ENCODE data around the gene TMEM143.

TMEM143 gene

GRCh38 chr19:48353677-48354076 lies 10.1 kb downstream of the TMEM143 start:
- DNase-seq = no peak

- peak; percentile 49 for DNase-seq
These were observed 12.4 kb downstream of the TMEM143 start for GRCh38 chr19:48351341-48351752.

GRCh38 chr19:48350856-48351255 lies 12.9 kb downstream of the TMEM143 start:
- no peak for DNase-seq

- no peak for DNase-seq
These were observed 15.0 kb downstream of the TMEM143 start for GRCh38 chr19:48348737-48349136.

- DNase-seq = no peak
These were observed 15.7 kb downstream of the TMEM143 start for GRCh38 chr19:48348045-48348444.

- DNase-seq = no peak
These were observed 17.5 kb downstream of the TMEM143 start for GRCh38 chr19:48346191-48346590.

- DNase-seq = no peak
These were observed 18.8 kb downstream of the TMEM143 start for GRCh38 chr19:48344892-48345291.

- DNase-seq = no peak
These were observed 20.7 kb downstream of the TMEM143 start for GRCh38 chr19:48342841-48343540.

- DNase-seq = no peak
These were observed 21.4 kb downstream of the TMEM143 start for GRCh38 chr19:48342414-48342738.

- no peak for DNase-seq
These were observed 22.0 kb downstream of the TMEM143 start for GRCh38 chr19:48341515-48342413.

GRCh38 chr19:48340995-48341394 lies 22.7 kb downstream of the TMEM143 start:
- no peak for DNase-seq

GRCh38 chr19:48338802-48339503 lies 24.8 kb downstream of the TMEM143 start:
- DNase-seq = no peak

GRCh38 chr19:48338253-48338755 lies 25.4 kb downstream of the TMEM143 start:
- DNase-seq = no peak

GRCh38 chr19:48333467-48334384 lies 30.0 kb downstream of the TMEM143 start:
- DNase-seq = peak; percentile 79

GRCh38 chr19:48332662-48333466 lies 30.9 kb downstream of the TMEM143 start:
- peak; percentile 89 for DNase-seq

- DNase-seq = no peak
These were observed 31.4 kb downstream of the TMEM143 start for GRCh38 chr19:48332351-48332661.

- peak; percentile 92 for DNase-seq
These were observed 33.6 kb downstream of the TMEM143 start for GRCh38 chr19:48330012-48330681.

- no peak for DNase-seq
These were observed 34.4 kb downstream of the TMEM143 start for GRCh38 chr19:48329167-48329891.

GRCh38 chr19:48325265-48325910 lies 38.4 kb downstream of the TMEM143 start, which contains the start of gene EMP3:
Gene EMP3 (plus strand): TSS chr19:48325552. CDS start chr19:48326845, 1,293 bp downstream.
- peak; percentile 16 for DNase-seq

Measured in midbrain (tissue), 1 donor.